HG03135 (cell line): ENCODE results near the gene TAGLN2.

Experiments
- ATAC-seq: cut with Tn5 transposase; IDR thresholded peaks from one replicate; pipeline ENCODE4 v1.9.1; 2021; ENCODE audit warnings: mild to moderate bottlenecking, moderate library complexity; ENCODE audit not compliant: unreplicated experiment

TAGLN2 gene

GRCh38 chr1:159949981-159950381, 24.7 kb upstream of the TAGLN2 start:
- ATAC-seq, result no peak

- ATAC-seq, result no peak
These were observed 23.8 kb upstream of the TAGLN2 start for GRCh38 chr1:159949123-159949522.

GRCh38 chr1:159947942-159948341, 22.6 kb upstream of the TAGLN2 start:
- ATAC-seq, result no peak

DNA sequence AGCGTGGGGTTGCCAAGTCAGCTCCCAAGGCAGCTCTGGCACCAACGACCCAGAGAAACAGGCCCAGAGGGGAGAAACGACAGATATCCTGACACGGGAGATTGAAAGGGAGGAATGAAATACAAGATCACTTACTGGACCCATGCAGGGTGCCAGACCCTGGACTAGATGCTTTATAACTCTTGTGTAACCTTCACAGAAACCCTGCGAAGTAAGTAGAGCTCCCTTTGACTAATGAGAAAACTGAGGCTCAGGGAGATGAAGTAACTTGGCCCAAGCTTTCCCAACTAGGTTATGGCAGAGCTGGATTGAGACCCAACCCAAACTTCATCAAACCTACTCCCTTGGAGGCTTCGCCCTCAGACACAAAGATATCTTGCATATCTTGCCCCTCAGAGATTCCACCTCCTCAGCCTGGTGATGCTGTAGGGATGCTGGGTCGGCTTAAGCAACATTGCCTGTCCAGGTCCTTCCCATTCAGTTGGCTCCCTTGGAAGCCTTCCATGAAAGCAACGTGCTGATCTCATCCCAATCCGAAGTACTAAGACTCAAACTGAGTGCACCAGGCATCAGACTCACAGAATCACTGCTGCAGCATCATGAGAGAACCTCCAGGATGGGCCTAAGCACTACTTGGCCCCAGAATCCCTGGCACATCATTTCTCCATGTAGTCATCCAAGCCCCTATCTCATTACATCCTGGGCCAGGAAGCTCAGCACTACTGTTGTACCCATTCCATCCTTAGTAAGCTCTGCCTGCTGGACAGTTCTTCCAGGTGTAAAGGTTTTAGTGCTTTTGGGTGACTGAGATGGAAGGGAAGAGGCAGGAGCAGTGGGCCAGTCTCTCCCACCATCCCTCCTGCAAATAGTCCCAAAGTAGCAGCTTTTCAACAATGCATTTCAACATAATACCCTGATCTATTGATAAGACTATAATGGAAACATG, 21.2 kb upstream of the TAGLN2 start:
- no peak for ATAC-seq

DNA sequence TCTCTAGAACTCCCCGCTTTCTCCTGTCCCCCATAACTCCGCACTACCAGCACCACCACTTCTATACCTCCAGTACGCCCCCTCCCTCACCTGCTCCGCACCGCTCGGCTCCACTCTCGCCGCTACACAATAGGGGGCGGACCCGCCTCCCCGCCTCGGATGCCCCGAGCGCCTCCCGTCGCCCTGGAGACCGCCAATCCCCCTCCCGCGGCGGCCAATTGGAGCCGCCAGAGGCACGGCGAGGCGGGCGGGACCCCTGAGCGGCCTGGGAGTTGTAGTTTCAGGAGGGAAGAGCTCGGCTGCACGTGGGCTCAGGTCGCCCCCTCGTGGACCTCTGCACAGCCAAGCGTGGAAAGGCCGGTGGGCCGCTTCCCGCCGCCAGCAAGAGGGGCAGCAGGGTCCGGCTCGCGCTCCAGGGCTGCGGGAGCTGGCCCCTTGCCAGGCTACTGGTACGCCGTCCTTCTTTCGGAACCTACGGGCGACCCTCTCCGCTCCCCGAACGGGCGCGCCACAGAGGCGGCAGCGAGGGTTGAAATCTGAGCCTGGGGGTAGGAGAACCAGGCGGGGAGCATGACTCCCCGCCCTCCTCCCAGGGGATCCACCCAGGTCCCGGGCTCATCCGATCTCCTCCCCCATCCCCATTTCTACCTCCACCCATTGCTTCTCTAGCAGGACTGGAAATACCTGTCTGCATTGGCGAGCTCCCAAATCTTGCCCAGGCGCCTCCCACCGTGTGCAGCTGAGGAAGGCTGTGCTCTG, 20.4 kb upstream of the TAGLN2 start, which contains the start of gene IGSF9:
IGSF9 (minus strand) TSS at position 131 of the 759 bp plus-strand sequence. CDS start 2,159 bp downstream, outside the sequence.
- no peak for ATAC-seq

- ATAC-seq, result no peak
These were observed 19.5 kb upstream of the TAGLN2 start for GRCh38 chr1:159944623-159945455.

- ATAC-seq, result no peak
These were observed 18.8 kb upstream of the TAGLN2 start for GRCh38 chr1:159943908-159944622.

DNA sequence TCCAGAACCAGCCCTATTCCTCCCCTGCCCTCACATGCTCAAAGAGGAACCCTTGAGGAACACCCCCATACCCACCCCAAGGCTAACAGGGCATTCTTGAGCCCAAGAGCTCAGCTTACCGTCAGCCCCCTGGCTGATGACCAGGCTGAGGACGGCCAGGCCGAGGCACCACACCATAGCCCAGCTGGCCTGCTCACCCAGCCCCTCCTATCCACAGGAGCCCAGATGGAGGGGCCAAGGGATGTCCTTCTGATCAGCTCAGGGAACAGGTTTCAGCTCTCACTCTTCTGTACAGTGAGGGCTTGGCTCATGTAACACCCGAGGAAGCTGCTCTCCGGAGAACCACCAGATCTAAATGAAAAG, 18.0 kb upstream of the TAGLN2 start:
- no peak for ATAC-seq

GRCh38 chr1:159942632-159943277, 17.4 kb upstream of the TAGLN2 start:
- ATAC-seq, result no peak

DNA sequence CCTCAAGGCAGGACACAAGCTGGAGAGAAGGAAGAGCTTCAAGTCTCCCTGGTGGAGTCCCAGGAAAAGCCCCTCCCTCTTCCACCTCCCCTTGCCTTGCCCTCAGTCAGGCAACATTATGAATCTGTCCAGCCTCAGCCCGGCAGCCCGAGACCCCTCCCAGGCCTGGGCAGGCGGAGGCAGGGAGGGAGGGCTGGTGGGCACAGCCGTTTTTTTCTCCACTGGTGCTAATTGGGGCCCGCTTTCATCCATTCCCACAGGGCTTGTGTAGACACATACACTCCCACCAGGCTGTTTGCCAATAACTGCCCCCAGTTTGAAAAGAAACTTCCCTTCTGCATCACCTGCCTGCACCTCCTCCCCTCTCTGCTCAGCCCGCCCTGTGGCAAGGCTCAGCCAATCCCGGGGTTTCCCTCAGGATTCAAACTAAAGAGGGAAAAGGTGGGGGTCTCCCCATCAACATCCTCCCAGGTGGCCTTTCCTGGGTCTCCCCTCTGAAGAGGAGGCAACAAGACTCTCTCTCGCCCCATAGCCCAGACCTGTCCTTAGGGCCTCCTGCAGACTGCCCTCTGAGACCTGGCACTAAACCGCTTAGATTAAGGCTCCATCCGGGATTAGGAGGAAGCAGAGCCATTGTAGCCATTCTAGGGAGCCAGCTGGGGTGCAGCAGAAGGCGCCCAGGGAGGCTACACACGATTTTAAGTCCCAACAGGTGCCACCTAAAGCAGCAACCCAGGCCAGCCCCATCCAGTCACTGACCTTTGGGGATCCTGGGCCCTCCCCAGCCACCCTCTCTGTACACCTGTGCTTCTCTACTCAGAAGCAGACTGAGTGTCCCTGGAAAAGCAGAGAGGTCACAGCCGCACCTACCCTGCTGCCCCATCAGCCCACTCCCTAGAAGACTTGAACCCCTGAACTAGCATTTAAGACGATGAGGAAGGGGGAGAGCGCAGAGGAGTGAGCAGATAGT, 16.6 kb upstream of the TAGLN2 start:
- no peak for ATAC-seq

- no peak for ATAC-seq
These were observed 15.8 kb upstream of the TAGLN2 start for GRCh38 chr1:159941141-159941540.

- ATAC-seq, result no peak
These were observed 14.8 kb upstream of the TAGLN2 start for GRCh38 chr1:159940006-159940620.

DNA sequence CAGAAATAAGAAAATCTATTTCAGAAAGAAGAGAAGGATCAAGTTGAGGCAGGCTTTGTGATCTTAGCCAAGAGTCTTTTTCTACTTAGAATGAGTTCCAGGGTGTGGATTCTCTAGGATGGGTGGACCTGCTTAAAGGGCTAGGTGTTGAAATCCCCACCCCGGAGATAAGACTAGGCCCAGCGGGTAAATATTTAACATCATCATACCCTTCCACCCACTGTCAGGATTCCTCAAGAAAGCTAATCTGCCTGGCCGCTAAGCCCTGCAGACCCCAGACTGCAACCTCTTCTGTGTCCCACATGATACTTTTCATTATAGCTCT, 14.3 kb upstream of the TAGLN2 start:
- no peak for ATAC-seq

- no peak for ATAC-seq
These were observed 13.8 kb upstream of the TAGLN2 start for GRCh38 chr1:159938905-159939677.

GRCh38 chr1:159938211-159938852, 13.0 kb upstream of the TAGLN2 start:
- no peak for ATAC-seq

DNA sequence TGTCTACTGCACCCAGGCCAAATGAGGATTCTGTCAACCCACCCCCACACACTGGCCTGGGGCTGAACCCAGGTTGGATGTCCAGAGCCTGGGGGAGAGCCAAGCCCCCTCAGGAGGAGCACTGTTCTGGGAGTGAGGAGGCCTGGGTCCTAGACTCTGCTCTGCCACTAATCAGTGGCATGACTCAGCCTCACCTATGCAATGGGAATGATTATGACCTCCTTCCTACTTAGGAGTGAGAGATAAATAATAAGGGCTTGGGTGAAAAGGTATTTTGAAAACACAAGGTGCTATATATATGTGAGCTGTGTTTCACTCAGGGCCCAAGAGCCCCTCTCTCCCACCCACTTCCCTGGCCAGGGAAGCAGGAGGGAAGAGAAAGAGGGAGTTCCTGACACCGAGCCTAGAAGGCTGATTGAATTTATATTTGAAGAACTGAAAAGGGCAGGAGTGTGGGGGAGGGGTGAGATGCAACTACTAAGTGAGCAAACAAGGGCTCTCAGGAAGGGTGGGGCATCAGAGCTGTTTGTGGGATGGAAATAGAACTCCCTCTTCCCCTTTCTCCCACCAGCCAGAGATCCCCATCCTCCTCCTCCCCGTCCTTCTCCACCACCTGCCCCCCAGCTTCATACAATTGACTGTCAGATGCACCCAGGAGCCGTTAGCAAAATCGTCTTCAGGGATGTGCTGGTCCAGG, 11.9 kb upstream of the TAGLN2 start:
- ATAC-seq, result no peak
